ENCODE results near the gene PDE7B. TPM values are rescaled to one million over a fixed set of nuclear protein-coding genes. Genes with fewer than 3 reads are reported as not detected.

The PDE7B gene
- total RNA-seq, 4 donors from 2014 or later = 15.4 to 28.6 (median 18.8) TPM

DNA sequence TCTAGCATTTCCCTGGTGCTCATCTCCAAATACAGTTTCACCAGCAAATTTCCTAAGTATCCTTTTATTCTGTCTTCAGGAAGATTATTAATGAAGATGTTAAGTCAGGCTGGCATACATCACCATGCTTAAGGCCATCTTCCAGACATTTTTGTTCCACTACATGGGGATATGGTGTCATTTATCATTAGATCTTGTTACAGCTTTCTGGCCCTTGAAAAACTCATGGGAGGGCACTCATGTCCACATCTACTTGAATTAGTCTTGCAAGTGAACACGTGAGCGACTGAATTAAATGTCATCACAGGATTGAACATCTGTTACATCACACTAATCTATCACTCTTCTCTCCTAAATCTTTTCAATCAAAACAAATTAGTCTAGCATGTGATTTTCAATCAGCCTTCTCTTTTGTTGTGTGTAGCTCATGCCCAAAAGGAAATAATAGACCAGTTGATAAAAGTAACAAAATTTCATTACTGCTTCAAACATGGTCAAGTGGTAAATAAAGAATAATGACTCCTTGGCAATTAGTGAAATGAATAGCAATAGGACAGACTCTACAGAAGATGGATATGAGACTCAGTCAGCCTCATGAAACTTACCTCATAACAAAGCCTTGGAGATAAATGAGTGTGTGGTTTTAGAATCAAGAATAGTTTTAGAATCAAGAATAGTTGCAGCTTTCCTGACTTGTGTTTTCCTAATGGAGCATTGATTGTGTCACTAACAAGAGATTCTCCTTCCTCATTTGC is 318.1 kb downstream of the PDE7B start:
- Histone ChIP-seq H3K4me3 (no peak overlapping the region), H3K36me3 (no peaks in the 10 kb centered on the region), H3K27ac (no peak overlapping the region), H3K4me1 (no peaks in the 10 kb centered on the region), H3K27me3 (no peaks in the 10 kb centered on the region), H3K9me3 (no peaks in the 10 kb centered on the region)
- no peak for DNase-seq
- TF ChIP-seq, protein P1, sequence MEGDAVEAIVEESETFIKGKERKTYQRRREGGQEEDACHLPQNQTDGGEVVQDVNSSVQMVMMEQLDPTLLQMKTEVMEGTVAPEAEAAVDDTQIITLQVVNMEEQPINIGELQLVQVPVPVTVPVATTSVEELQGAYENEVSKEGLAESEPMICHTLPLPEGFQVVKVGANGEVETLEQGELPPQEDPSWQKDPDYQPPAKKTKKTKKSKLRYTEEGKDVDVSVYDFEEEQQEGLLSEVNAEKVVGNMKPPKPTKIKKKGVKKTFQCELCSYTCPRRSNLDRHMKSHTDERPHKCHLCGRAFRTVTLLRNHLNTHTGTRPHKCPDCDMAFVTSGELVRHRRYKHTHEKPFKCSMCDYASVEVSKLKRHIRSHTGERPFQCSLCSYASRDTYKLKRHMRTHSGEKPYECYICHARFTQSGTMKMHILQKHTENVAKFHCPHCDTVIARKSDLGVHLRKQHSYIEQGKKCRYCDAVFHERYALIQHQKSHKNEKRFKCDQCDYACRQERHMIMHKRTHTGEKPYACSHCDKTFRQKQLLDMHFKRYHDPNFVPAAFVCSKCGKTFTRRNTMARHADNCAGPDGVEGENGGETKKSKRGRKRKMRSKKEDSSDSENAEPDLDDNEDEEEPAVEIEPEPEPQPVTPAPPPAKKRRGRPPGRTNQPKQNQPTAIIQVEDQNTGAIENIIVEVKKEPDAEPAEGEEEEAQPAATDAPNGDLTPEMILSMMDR (IDR thresholded peaks at IDR 0.05) = no peak
- no peak for TF ChIP-seq POLR2A (IDR thresholded peaks at IDR 0.05)
- intact Hi-C loops (cut with DNase I; ENCODE audit: low total_unique reads) = no loop called here

DNA sequence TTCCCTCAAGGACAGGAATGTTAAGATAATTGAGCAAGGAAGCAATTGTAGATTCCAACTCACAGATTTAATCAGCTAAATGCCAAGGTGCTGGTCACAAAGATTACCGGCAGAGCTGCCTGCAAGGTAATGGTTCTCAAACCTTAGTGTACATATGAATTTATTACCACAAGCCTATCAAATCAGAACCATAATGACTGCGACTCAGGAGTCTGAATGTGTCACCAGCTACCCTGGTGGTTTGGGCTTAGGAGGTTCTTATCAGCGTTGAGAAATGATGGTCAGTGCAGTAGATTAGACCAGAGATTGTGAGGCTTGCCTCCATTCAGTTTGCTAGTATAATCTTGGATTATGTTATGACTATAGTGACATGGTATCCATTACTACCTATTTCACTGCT is 319.7 kb downstream of the PDE7B start:
- H3K27me3 ChIP-seq = no peaks in the 10 kb centered on the region
- TF ChIP-seq, protein P1 (IDR thresholded peaks at IDR 0.05) = no peak
- TF ChIP-seq POLR2A (IDR thresholded peaks at IDR 0.05) = no peak
- no peak overlapping the region for H3K27ac ChIP-seq
- H3K9me3 ChIP-seq = no peaks in the 10 kb centered on the region
- intact Hi-C loops (cut with DNase I; ENCODE audit: low total_unique reads) = no loop called here
- no peaks in the 10 kb centered on the region for H3K4me1 ChIP-seq
- DNase-seq = no peak
- H3K4me3 ChIP-seq = no peak overlapping the region
- H3K36me3 ChIP-seq = no peaks in the 10 kb centered on the region

DNA sequence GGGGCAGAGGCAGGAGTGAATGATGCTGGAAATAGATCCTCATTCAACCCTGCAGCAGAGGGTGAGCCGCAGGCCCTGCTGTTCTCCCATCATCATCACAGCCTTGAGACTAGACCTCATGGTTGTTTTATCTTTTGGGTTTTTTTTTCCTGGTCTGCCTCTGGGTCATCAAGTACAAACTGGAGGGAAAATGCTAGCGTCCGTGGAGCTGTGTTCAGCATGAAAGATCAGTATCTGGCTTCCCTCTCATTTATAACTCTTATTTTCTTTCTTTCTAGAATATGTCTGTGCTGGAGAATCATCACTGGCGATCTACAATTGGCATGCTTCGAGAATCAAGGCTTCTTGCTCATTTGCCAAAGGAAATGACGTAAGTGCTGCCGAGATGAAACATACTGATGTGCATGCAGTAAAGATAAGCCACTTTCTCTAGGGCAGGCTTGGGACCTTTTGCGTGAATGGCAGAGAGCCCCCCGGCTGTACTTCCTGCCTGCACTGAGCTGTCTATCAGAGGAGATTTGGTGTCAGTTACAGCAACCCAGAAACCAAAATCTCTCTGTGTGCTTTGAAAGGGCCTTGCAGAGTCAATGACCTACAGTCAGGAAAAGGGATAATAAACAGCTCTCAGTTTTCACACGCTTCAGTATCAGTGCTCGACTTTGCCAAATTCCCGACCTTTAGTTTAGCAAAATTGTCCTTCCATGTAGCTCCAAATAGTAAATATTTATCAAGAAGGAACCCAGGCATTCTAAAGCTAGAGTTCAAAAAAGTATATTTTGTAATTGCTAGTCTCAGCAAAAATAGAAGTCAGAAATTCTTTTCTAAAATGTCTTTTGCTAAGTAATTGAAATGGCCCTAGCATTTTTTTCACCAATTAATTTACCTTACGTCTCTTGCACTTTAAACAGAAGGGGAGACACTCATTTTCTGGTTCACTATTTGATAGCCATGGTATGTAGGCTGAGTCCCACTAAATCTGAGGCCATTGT is 322.3 kb downstream of the PDE7B start:
- intact Hi-C loops (cut with DNase I; ENCODE audit: low total_unique reads) = no loop called here
- H3K4me3 ChIP-seq = no peak overlapping the region
- no peaks in the 10 kb centered on the region for H3K9me3 ChIP-seq
- H3K27me3 ChIP-seq = no peaks in the 10 kb centered on the region
- H3K27ac ChIP-seq = peak overlapping the region; percentile 61 to 75
- H3K4me1 ChIP-seq = no peaks in the 10 kb centered on the region
- no peaks in the 10 kb centered on the region for H3K36me3 ChIP-seq
- peak; percentile 37 to 50 for DNase-seq
- TF ChIP-seq, protein P1 (IDR thresholded peaks at IDR 0.05) = no peak
- no peak for TF ChIP-seq POLR2A (IDR thresholded peaks at IDR 0.05)

DNA sequence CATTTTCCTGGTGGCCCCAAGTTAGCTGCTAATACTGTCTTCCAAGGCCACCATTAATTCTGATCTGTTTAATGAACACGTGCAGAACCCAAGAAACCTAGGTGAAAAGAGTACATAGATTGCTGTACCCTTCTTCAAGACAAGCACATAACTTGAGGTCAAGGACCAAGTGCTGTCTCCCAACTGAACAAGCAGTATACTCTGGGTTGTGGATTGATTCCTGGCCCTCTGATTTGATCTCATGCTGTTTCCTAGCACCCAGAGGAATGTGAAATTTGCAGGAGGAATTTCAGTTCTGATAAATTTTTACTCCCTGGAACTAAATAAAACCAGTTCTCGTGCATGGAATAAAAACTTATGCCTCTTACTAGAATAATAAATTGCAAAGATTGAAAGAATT is 323.0 kb downstream of the PDE7B start:
- Histone ChIP-seq H3K9me3 (no peaks in the 10 kb centered on the region), H3K27me3 (no peaks in the 10 kb centered on the region), H3K27ac (peak overlapping the region; percentile 61 to 75), H3K4me1 (no peaks in the 10 kb centered on the region), H3K4me3 (no peak overlapping the region), H3K36me3 (no peaks in the 10 kb centered on the region)
- no peak for TF ChIP-seq POLR2A (IDR thresholded peaks at IDR 0.05)
- TF ChIP-seq, protein P1 (IDR thresholded peaks at IDR 0.05) = no peak
- no peak for DNase-seq
- intact Hi-C loops (cut with DNase I; ENCODE audit: low total_unique reads) = no loop called here

DNA sequence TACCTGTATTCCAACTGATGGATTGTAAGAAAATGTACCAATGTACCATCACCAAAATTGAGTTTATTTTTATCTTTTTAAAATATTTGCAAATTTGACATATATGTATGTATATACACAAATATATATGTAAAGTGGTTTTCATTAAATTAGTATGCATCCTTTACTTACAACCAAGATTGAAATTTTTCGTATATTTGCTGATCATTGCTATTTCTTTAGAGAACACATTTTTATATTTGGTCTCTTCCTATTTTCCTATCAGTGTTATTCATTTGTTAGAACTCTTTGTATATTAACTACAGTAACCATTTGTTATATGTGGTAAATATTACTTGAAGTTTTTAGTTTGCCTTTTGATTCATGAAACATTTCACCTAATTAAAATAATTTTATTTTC is 324.4 kb downstream of the PDE7B start:
- DNase-seq = no peak
- TF ChIP-seq, protein P1 (IDR thresholded peaks at IDR 0.05) = no peak
- no peak for TF ChIP-seq POLR2A (IDR thresholded peaks at IDR 0.05)
- Histone ChIP-seq H3K36me3 (no peaks in the 10 kb centered on the region), H3K9me3 (no peaks in the 10 kb centered on the region), H3K4me1 (no peaks in the 10 kb centered on the region), H3K4me3 (no peak overlapping the region), H3K27ac (no peak overlapping the region), H3K27me3 (no peaks in the 10 kb centered on the region)
- intact Hi-C loops (cut with DNase I; ENCODE audit: low total_unique reads) = no loop called here

Data from uterus (tissue), 4 donors.